Measurements from ENCODE around the gene ARL5C.

ARL5C gene

DNA sequence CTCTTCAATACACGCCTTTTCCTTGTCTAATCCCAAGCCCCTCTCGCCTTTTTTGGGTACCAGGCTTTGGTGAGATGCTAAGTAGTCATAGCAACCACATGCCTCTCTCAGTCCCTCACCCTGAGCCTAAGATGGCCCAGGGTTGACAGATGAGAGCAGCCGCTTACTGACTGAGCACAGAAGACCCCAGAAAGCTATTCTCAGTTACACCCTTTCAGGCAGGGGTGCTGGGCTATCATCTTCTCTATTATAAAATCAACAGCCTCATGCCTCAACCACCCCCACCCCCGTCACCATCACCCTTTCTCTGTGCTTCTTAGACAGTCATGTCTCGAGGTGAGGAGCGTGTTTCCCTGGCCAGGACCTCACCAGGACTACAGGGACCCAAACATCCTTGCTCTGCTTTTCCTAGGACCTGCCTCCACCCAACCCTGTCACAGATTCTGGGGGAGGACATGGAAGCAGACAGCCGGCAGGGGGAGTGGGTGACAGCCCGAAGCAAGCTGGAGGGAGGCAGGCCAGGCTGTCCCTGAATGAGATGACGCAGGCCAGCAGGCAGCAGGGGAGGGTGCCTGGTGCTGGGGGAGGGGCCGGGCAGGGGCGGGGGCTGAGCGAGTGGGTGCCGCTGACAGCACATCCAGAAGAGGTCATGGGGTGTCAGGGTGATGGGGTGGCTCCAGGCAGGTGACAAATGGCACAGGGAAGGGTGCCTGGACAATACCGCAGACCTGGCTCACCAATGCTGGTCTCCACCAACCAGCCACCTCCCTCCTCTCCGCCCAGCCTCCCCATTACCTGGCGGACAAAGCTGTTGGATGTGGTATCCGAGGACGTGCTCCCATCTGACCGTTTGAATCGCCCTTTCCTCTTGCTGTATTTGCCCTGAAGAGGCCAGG lies 28.4 kb upstream of the ARL5C start:
- DNase-seq (ENCODE audit: insufficient read length, low spot score) (no peak), FAIRE-seq (peak; percentile 91)

DNA sequence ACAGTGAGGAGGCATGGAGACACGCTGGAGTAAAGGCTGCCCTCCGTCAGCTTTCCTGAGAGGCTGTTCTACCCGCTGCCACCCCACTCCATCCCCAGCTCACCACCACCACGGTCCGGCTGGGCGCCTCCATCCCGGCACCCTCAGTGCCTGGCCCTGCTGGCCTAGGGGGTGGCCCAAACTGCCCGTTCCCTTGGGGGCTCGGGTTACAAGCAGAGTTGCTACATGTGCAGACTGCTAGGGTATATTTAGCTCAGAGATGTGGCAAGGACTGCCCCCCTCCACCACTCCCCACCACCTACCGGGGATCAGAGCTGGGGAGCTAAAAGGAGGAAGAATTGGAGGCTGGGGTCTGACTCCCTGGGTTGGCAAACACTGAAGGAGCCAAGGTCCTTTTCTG lies 27.4 kb upstream of the ARL5C start:
- FAIRE-seq (no peak), DNase-seq (ENCODE audit: insufficient read length, low spot score) (no peak)

DNA sequence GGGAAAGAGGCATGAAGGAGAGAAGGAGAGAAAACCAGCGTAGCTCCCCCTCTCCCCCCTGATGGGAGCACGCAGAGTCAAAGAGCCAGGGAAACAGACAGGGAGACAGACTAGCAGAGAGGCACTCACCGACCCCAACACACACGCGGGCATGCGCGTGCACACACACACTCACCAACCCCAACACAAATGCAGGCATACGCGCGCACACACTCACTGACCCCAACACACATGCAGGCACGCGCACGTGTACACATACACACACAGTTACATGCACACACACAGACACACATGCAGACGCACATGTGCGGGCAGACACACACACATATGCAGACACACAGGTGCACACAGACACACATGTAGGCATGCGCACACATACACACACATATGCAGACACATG lies 26.9 kb upstream of the ARL5C start:
- FAIRE-seq: peak; percentile 89
- DNase-seq (ENCODE audit: insufficient read length, low spot score): no peak

DNA sequence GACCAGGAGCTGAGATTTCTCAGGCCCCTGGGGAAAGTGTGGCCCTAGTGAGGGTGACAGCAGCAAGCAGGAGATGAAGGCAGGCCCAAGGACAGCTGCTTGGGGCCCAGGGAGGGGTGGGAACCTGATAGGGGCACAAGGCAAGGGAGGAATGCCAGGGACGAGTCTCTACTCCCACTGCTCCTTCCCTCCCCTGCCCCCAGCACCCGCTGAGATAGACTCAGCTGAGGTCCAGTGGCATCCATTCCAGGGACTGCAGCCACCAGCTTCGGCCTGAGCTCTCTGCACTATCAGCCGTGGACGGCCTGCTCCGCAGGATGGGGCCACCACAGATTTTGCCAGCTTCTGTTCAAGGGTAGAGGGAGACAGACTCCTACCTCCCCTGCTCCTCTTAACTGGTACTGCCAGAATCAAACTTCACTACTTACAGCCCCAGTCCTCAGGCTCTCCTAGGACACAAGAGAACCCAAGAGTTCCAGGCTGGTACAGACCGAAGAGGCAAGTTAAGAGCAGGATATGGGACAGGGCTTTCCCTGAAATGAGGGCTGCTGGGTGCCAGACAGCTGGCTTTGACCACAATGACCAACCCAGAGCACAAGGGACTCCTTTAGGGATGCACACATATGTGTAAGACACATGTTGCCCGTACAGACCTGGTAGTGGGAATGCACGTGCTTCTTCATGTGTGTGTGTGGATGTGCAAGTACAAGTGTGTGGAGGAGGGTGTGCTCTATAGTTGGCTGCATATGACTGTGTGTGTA lies 26.0 kb upstream of the ARL5C start:
- FAIRE-seq (peak; percentile 4), DNase-seq (ENCODE audit: insufficient read length, low spot score) (no peak)

DNA sequence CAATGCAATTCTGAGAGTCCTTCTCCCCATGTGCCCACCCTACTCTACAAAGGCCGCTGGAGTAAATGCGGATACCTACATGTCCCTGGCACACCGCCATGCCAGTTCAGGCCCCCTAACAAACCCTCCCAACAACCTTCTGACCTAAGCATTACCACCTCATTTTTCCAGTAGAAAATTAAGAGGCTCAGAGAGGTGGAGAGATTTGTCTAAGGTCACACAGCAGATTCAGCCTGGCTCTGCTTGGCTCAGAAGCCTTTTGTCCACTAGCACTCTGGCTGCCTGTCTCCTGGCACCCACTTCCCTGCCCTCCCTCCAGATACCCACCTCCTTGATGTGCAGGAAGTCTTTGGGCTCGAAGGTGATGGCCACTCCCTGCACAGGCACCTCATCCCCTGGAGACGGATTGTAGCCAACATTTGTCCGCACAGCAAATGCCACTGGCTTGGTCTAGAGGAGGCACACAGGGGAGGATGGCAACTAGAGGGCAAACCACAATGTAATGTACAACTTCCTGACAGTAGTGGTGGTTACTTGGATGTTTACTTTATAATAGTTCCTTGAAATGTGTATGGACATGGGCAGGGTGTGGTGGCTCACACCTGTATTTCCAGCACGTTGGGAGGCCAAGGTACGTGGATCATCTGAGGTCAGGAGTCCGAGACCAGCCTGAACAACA lies 21.3 kb upstream of the ARL5C start:
- FAIRE-seq: peak; percentile 52

DNA sequence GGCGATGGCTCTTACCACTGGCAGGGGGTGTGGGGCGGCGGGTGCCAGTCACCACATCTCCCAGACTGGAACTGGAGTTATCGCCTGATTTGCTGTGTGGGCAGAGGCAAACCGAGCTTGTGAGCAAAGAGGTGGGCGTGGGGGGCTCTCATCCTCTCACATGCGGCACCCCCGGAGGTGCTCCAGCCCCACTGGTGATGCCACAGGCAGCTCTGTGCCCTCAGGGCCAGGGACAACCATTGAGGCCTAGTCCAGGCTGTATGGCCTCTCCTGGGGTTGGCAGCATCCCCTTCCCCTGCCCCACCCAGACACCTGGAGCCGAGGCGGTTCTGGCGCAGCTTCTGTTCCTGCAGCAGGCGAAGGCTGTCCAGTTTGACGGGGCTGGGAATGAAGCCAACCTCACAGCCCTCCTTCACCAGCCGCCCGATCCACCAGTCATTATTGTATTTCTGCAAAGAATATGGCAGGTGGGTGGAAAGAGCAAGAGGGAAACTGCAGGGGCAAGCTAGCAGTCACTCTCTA lies 20.6 kb upstream of the ARL5C start:
- no peak for FAIRE-seq
- no peak for DNase-seq (ENCODE audit: insufficient read length, low spot score)

More for the DNA sequence above, 21.3 kb upstream of the ARL5C start:
- DNase-seq (ENCODE audit: insufficient read length, low spot score): no peak

DNA sequence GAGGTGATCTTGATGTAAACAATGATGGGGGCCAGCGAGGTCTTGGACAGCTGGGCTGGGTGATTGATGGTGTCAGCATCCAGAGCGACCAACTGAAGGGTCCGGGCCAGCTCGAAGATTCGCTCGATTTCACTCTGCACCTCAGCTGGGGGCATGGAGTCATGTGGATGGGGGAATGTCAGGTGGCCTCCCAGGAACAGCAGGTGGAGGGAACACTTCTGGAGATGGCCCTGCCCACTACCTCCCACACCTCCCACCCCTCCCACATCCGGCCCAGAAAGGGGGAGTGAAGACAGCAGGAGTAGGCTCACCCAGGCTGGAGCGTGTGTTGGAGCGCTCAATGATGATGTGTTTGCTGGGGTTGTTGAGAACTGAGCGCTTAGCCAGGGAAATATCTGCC lies 17.8 kb upstream of the ARL5C start:
- DNase-seq (ENCODE audit: insufficient read length, low spot score) (no peak), FAIRE-seq (peak; percentile 63)

DNA sequence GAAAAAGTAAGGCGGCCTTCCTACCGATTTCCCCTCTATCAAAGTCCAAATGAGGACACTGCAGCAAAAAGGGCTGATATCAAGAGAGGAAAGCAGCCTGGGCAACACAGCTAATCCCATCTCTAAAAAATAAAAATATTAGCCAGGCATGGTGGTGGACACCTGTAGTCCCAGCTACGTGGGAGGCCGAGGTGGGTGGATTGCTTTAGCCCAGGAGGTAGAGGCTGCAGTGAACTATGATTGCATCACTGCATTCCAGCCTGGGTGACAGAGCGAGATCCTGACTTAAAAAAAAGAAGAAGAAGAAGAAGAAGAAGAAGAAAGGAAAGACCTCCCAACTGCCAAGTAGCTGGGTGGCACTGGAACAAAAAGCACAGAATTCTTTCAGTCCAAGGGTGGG lies 17.1 kb upstream of the ARL5C start:
- DNase-seq (ENCODE audit: insufficient read length, low spot score) (no peak), FAIRE-seq (no peak)

DNA sequence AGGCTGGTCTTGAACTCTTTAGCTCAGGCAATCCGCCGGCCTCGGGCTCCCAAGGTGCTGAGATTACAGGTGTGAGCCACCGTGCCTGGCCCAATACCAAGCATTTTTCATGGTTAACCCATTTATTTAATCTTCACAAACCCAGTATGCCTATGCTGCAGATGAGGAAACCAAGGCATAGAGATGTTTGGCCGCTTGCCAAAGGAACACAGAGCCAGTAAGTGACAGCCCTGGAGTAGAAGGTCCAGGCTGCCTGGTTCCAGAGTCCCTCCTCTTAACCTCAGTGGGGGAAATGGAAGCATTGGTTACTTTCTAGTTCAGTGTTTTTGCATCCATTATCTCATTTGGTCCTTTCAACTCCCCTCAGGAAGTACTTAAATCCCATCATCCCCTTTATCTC lies 15.3 kb upstream of the ARL5C start:
- FAIRE-seq (peak; percentile 26), DNase-seq (ENCODE audit: insufficient read length, low spot score) (no peak)

DNA sequence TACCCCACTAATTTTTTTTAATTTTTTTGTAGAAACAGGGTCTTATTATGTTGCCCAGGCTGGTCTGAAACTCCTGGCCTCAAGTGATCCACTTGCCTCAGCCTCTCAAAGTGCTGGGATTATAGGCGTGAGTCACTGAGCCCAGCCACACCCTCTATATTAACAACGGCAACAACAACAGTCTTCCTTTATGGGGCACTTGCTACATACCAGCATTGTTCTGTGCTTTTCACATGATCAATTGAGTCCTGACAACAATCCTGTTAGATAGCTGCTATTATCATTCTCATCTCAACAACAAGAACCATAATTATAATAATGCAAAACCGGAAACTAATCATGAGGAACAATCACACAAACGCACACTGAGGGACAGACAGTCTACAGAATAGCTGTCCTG lies 12.6 kb upstream of the ARL5C start:
- no peak for FAIRE-seq
- no peak for DNase-seq (ENCODE audit: insufficient read length, low spot score)

DNA sequence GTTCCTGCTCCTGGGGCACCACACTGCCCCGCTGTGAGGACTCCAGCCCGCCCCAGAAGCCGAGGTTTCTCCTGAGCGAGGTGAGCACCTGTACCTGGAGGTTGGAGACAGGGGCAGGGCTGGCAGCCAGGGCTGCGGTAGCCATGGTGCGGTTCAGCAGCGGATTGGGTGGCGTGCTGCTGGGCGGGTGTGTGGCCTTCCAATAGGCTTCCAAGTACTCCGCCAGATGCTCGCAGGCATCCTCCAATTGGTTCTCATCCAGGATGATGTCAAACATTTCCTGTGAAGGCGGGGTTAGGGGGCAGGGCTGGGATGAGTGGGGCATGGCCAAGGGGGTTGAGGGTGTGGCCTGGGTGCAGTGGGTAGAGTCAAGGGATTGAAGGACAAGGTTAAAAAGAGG lies 11.3 kb upstream of the ARL5C start:
- FAIRE-seq: no peak
- no peak for DNase-seq (ENCODE audit: insufficient read length, low spot score)

DNA sequence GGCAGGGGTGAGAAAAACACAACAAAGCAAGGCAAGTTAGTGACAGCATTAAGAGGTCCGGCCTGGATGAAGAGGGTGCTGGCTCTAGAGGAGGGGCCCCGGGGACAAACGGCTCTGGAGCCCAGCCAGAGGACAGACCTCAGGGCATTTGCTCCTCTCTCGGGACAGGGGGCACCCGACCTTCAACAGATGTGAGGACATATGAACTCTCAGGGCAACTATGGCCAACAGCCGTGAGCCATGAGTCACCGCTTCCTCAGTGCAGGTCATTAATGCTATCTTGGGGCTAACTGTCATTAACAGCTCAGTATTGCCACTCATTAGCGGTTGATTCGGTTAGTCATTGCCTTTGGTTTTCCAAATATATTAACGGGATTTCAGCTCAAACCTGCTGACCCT lies 9.7 kb upstream of the ARL5C start:
- FAIRE-seq (no peak), DNase-seq (ENCODE audit: insufficient read length, low spot score) (no peak)

DNA sequence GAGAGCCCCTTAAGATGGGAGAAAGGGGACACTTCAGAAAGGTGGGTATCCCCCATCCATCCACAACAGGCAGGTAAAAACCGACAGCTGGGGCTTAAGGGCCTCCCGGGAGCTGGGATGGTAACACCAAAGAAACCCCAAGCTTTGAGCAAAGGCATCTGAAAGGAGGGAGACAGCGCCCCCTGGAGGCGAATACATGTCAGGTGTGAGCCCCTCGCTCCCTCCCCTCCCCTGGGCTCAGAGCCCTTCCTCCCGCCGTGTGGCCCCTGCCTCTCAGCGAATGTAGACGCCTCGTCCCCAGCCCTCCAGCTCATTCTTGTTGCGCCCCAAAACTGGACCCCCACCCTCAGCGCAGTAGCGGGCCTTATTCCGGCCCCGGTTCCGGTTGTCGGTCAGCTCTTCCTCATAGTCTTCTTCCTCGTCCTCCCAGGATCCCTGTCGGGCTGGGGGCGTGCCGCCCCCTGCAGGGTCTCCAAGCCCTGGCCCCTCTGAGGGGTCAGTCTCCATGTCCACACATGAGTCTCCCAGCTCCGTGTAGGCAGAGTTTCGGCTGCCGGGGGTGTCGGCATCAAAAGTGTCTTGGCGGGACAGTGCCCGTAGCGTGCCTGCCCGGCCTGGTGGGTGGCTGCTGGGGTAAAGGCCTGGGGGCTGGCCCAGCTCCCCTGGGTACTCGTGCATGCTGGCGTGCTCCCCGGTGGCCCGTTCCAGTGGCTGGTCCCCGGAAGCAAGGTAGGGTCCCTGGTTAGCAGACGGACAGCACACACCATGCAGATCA lies 9.1 kb upstream of the ARL5C start:
- FAIRE-seq (peak; percentile 75), DNase-seq (ENCODE audit: insufficient read length, low spot score) (peak; percentile 84)

DNA sequence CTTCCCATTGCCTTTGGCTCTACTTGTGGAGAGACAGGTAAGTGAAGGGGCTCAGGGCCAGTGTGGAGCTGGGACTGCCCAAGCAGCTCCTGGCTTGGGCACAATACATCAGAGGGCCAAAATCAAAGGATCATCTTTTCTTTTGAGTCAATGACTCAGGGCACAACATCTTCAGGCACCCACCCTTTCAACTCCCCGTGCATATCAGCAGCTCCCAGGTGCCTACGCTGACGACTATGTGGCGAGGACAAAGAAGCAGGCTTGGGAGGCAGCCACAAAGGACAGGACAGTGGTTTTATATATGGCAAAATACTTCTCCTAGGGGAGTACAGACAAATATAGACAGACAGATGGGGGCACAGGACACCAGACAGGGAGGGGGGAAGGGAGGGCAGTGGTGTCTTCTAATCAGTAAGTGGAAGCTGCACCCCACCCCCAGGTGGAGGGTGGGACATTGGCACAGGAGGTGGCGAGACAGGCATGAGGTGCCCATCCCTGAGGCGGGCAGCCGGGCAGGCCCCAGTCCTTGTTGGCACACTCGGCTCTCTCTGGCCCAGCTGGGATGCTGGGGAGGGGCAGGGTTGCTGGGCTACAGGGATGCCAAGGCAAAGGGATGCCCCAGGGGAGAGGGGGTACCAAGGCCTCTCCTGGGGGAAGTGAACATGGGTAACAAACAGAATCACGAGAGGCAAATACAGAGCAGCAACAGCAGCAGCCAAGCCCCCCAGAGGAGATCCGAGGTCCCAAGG lies 7.7 kb upstream of the ARL5C start:
- FAIRE-seq (peak; percentile 4), DNase-seq (ENCODE audit: insufficient read length, low spot score) (no peak)

DNA sequence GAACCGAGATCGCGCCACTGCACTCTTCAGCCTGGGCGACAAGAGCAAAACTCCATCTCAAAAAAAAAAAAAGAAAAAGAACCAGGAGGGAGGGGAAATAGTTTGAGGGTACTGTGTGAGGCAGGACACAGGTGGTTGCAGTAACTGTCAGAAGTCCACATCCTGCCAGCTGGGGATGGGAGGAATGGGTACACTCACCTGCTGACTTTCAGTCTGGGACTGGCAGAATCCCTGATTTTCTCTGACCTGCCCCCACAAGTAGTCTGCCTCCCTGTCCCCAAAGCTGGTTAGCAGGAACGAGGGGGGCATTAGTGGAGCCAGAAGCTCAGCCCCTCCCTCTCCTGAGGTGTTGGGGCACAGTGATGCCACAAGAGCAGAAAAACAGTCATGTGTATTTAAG lies 7.1 kb upstream of the ARL5C start:
- FAIRE-seq (no peak), DNase-seq (ENCODE audit: insufficient read length, low spot score) (no peak)

DNA sequence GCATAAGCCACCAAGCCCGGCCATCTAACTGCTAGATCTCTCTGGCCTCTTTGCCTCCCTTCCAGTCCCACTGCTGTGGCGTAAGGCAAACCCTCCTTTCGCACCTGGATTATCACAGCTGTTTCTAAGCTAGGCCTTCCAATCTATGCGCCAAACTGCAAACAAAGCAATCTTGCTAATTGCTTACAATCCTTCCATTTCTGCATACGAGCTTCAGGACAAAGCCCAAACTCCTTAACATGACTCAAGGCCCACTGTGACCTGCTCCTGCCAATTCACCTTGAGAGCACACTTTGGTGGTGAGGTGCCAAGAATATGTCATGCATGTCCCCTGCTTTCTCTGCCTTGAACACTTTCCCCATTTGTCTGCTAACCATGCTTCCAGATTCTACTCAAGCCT lies 6.0 kb upstream of the ARL5C start:
- DNase-seq (ENCODE audit: insufficient read length, low spot score): no peak
- peak; percentile 57 for FAIRE-seq

DNA sequence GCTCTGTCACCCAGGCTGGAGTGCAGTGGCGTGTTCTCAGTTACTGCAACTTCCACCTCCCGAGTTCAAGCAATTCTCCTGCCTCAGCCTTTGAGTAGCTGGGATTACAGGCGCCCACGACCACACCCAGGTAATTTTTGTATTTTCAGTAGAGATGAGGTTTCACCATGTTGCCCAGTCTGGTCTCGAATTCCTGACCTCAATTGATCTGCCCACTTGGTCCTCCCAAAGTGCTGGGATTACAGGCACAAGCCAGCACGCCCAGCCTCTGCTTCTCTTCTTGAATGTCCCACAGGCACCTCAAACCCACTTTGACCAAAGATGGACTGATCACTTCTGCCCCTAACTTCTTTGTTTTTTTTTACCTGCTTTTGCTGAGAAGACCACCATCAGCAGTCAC lies 4.6 kb upstream of the ARL5C start:
- DNase-seq (ENCODE audit: insufficient read length, low spot score) (no peak), FAIRE-seq (no peak)

DNA sequence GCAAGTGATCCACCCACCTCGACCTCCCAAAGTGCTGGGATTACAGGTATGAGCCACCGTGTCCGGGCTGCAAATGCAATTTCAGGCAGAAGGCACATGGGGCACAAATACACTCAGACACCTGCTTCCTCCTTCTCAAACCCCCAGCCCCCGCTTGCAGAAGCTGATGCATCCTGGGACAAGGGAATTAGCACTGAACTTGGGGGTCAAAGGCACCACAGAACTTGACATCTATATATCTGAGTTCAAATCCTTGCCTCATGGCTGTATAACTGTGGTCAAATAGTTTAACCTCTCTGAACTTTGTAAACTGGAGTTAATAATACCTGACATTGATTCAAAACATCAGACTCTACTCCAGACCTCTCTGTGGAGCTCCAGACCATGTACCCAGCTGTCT lies 4.1 kb upstream of the ARL5C start:
- no peak for FAIRE-seq

DNA sequence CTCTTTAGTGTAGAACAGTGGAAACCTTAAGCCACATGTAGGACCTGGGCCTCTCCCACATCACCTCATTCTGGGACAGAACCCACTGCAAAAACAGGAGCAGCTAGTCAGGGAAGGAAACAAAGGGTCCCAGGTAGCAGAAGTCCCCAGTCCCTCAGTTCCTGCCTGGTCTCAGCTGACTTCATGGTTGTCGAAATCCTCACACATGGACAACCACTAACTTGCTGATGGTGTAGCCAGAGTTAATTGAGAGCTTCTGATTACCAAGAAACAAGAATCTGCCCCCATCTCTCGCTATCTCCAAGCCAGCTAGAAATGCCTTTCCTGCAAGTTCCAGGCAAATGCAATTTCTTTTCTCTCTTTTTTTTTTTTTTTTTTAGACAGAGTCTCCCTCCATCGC lies 3.6 kb upstream of the ARL5C start:
- no peak for DNase-seq (ENCODE audit: insufficient read length, low spot score)
- FAIRE-seq: peak; percentile 9

More for the DNA sequence above, 4.1 kb upstream of the ARL5C start:
- DNase-seq (ENCODE audit: insufficient read length, low spot score): no peak

DNA sequence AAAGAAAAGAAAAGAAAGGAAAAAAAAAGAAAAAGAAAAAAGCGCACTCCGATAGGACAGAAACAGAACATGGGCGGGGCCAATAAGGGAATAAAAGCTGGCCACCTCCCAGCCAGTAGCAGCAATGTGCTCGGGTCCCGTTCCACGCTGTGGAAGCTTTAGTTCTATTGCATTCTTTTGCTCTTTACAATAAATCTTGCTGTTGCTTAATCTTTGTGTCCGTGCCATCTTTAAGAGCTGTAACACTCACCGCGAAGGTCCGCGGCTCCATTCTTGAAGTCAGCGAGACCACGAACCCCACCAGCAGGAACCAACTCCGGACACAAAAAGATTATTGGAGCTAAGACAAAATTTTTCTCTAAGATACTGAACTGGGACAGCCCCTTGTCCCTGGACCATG lies 3.1 kb upstream of the ARL5C start:
- DNase-seq (ENCODE audit: insufficient read length, low spot score): no peak
- FAIRE-seq: no peak
